HUES6 (cell line): ENCODE data around the gene OR10A4.
"Not testable (repeated sequence)": the region's sequence is repeated elsewhere in the genome, so short reads cannot be mapped to it uniquely, and the experiment has no call there.

Source experiments
- H3K27ac ChIP-seq: 2 replicates; pipeline ENCODE4 v1.7.0; 2013; ENCODE audit warnings: low read depth, mild to moderate bottlenecking, low read length, inconsistent platforms
- H3K27me3 ChIP-seq: 2 replicates; pipeline ENCODE4 v1.6.1; 2013; ENCODE audit warnings: low read length; ENCODE audit not compliant: control insufficient read depth, insufficient read depth
- H3K36me3 ChIP-seq: 2 replicates; pipeline ENCODE4 v1.6.1; 2013; ENCODE audit warnings: low read length; ENCODE audit not compliant: control insufficient read depth, insufficient read depth
- H3K4me1 ChIP-seq: 2 replicates; pipeline ENCODE4 v1.6.1; 2013; ENCODE audit warnings: low read length; ENCODE audit not compliant: control insufficient read depth, insufficient read depth
- H3K4me3 ChIP-seq: 2 replicates; pipeline ENCODE4 v1.5.1; 2013; ENCODE audit warnings: low read depth, low read length
- H3K9ac ChIP-seq: one replicate; pipeline ENCODE4 v1.6.1; 2013; ENCODE audit warnings: mild to moderate bottlenecking, low read length
- H3K9me3 ChIP-seq: 2 replicates; pipeline ENCODE4 v1.6.1; 2013; ENCODE audit warnings: low read depth, low read length; ENCODE audit not compliant: control insufficient read depth, insufficient read depth

OR10A4 gene

DNA sequence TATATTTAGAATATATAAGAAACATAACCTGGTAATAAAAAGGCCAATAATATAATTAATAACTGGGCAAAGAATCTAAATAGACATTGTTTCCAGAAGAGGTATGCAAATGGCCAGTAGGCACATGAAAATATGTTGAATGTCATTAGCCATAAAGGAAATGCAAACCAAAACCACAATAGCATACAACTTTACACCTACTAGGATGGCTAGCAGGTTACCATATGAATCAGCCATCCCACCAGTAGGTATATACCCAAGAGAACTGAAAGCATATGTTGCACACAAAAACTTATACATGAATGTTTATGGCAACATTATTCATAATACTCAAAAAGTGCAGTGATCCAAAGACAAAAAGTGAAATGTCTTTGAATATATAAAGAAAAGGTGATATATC lies 18.6 kb downstream of the OR10A4 start:
- Histone ChIP-seq H3K36me3 (no peaks in the 10 kb centered on the region), H3K27me3 (no peaks in the 10 kb centered on the region), H3K9ac (no peak overlapping the region), H3K4me3 (no peak overlapping the region), H3K4me1 (no peaks in the 10 kb centered on the region), H3K27ac (no peak overlapping the region), H3K9me3 (no peaks in the 10 kb centered on the region)

DNA sequence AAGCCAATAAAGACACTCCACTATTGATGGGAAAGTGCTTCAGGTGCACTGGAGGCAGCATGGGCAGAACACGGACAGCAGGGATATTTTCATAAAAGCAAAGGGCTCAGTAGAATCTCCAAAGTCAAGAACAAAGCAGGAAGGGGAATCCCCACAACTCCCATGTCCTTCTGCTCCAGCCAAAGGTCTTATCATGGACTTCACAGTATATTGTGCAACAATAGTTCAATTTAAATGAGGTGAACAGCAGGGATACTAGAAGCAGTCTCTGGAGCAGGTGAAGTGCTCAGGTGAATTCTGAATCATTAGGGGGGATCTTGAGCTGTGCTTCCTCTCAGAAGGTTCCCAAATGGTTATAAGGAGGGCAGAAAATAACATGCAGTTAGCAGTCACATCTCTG lies 22.5 kb downstream of the OR10A4 start:
- Histone ChIP-seq H3K4me1 (no peaks in the 10 kb centered on the region), H3K4me3 (no peak overlapping the region), H3K27me3 (no peaks in the 10 kb centered on the region), H3K36me3 (no peaks in the 10 kb centered on the region), H3K9ac (no peak overlapping the region), H3K27ac (no peak overlapping the region), H3K9me3 (no peaks in the 10 kb centered on the region)

DNA sequence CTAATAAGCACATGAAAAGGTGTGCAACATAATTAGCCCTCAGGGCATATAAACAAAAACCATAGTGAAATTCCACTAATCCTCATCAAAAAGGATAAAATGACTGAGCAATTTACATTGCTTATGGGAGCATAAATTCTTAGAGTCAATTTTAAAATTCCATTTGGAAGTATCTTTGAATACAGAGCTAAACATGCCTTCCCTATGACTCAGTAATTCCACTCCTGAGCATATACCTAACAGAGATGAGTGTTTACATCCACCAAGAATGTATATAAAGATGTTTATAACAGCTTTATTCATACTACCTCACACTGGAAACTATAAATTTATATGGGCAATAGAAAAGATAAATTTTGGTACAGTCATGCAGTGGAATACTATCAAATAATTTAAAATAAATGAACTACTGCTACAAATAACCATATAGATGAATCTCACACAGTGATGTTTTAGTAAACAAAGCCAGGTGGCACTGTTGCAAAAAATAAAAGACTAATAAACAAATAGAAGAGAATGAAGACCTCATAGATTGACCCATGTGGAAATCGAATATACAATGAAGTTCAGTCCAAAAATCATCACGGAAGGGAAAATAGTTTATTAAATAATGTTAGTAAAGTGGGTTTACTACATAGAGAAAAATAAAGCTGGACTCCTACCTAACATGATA lies 24.0 kb downstream of the OR10A4 start:
- H3K4me1 ChIP-seq = no peaks in the 10 kb centered on the region
- H3K9ac ChIP-seq = no peak overlapping the region
- no peaks in the 10 kb centered on the region for H3K27me3 ChIP-seq
- no peaks in the 10 kb centered on the region for H3K36me3 ChIP-seq
- H3K9me3 ChIP-seq = no peaks in the 10 kb centered on the region
- H3K27ac ChIP-seq = no peak overlapping the region
- H3K4me3 ChIP-seq = no peak overlapping the region

GRCh38 chr11:6904804-6905203 lies 28.4 kb downstream of the OR10A4 start:
- H3K9ac ChIP-seq = peak overlapping the region; percentile 58
- H3K36me3 ChIP-seq, H3K4me1 ChIP-seq, H3K9me3 ChIP-seq, H3K27me3 ChIP-seq, H3K27ac ChIP-seq: not testable (repeated sequence)
- peak overlapping the region; percentile 57; the same call in 1 of the 2 replicates for H3K4me3 ChIP-seq

DNA sequence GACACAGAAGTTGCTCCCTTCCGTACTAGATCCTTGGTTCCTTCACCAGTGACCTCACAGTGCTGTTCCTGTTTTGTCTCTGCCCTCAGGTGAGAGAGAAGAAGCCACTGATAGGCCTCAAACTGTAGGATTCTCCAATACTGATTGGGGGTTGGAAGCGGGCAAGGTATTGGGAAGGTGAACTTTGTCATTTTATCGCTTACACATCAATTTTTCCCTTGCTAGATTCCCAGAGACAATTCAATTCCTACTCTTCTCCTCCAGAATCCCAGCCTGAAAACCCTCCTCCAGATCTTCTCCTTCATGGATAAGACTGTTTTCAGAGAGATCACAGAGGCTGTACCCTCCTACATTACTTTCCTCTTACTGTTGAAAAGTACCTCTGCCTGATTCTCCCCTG lies 35.0 kb downstream of the OR10A4 start:
- H3K9ac ChIP-seq = no peak overlapping the region
- no peaks in the 10 kb centered on the region for H3K27me3 ChIP-seq
- no peak overlapping the region for H3K4me3 ChIP-seq
- H3K9me3 ChIP-seq = no peaks in the 10 kb centered on the region
- no peaks in the 10 kb centered on the region for H3K36me3 ChIP-seq
- H3K27ac ChIP-seq = no peak overlapping the region
- H3K4me1 ChIP-seq = no peaks in the 10 kb centered on the region

- no peaks in the 10 kb centered on the region for H3K36me3 ChIP-seq
- no peaks in the 10 kb centered on the region for H3K27me3 ChIP-seq
- no peak overlapping the region for H3K9ac ChIP-seq
- H3K4me3 ChIP-seq = no peak overlapping the region
- no peak overlapping the region for H3K27ac ChIP-seq
- H3K9me3 ChIP-seq = no peaks in the 10 kb centered on the region
- H3K4me1 ChIP-seq = no peaks in the 10 kb centered on the region
Observed at GRCh38 chr11:6911948-6912347, 35.5 kb downstream of the OR10A4 start.

DNA sequence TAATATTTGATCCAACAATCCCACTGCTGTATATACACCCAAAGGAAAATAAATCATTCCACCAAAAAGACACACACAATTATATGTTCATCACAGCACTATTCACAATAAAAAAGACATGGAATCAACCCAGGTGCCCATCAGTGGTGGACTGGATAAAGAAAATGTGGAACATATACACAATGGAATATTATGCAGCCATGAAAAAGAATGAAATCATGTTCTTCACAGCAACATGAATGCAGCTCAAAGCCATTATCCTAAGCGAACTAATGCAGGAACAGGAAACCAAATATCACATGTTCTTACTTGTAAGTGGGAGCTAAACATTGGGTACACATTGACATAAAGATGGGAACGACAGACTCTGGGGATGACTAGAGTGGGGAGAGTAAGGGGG lies 43.3 kb downstream of the OR10A4 start:
- no peaks in the 10 kb centered on the region for H3K4me1 ChIP-seq
- no peak overlapping the region for H3K9ac ChIP-seq
- no peaks in the 10 kb centered on the region for H3K27me3 ChIP-seq
- no peak overlapping the region for H3K4me3 ChIP-seq
- no peak overlapping the region for H3K27ac ChIP-seq
- peaks cover 4% of the 10 kb centered on the region; the same call in 1 of the 2 replicates for H3K9me3 ChIP-seq
- H3K36me3 ChIP-seq = no peaks in the 10 kb centered on the region

GRCh38 chr11:6920702-6921101 lies 44.3 kb downstream of the OR10A4 start, which contains the start of gene OR2D3:
TSS of gene OR2D3 (plus strand) at chr11:6921002. CDS start at chr11:6921002, 0 bp downstream.
- no peaks in the 10 kb centered on the region for H3K4me1 ChIP-seq
- no peak within 1 kb of the TSS for H3K27ac ChIP-seq
- H3K36me3 ChIP-seq = no peaks in the 10 kb centered on the region
- H3K27me3 ChIP-seq = no peaks in the 10 kb centered on the region
- H3K9me3 ChIP-seq = peaks cover 4% of the 10 kb centered on the region; the same call in 1 of the 2 replicates
- no peak within 1 kb of the TSS for H3K4me3 ChIP-seq
- H3K9ac ChIP-seq = no peak within 1 kb of the TSS

DNA sequence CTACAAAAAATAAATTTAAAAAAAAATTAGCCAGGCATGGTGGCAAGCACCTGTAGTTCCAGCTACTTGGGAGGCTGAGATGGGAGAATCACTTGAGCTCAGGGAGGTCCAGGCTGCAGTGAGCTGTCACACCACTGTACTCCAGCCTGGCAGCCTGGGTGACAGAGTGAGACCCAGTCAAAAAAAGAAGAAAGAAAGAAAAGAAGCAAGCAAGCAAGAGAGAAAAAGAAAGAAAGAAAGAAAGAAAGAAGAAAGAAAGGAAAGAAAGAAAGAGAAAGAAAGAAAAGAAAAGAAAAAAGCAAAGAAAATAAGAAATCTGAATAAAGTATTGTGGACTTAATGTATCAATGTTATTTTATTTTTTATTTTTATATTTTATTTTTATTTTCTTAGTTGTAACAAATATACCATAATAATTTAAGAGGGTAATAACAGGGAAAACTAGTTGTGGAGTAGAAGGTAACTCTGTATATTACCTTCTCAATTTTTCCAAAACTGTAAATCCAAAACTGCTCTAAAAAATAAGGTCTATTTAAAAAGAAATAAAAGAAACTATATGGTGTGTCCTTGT lies 48.7 kb downstream of the OR10A4 start:
- no peaks in the 10 kb centered on the region for H3K9me3 ChIP-seq
- no peak overlapping the region for H3K27ac ChIP-seq
- no peaks in the 10 kb centered on the region for H3K36me3 ChIP-seq
- peaks cover 5% of the 10 kb centered on the region for H3K4me1 ChIP-seq
- no peaks in the 10 kb centered on the region for H3K27me3 ChIP-seq
- no peak overlapping the region for H3K9ac ChIP-seq
- peak overlapping the region; percentile 95; the same call in 1 of the 2 replicates for H3K4me3 ChIP-seq

DNA sequence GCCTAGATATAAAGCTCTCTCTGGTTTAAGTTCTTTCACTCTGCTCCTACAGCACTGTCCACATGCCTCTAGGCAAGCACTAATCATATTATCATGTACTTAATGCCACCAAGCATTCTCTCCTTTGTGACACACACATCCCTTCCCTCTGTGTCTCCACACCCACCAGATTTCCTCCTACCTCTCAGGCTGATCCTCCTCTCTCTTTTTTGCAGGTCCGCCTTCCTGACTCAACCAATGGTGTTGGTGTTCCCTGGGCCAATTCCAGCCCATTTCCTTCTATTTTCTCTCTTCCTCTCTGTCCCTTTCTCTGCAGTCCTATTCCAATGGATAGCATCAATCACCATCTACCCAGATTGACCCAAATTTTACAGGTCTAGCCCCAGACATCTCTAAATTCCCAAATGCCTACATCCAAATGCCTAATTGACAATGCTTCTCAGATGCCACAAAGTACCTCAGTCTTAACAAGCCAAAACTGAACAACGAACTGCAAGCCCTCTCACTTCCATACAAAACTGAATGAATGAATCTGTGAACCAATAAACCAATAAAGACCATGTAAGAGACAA lies 49.3 kb downstream of the OR10A4 start:
- no peaks in the 10 kb centered on the region for H3K9me3 ChIP-seq
- H3K36me3 ChIP-seq = no peaks in the 10 kb centered on the region
- no peak overlapping the region; the same call in 1 of the 2 replicates for H3K27ac ChIP-seq
- H3K27me3 ChIP-seq = no peaks in the 10 kb centered on the region
- H3K9ac ChIP-seq = peak overlapping the region; percentile 80
- peak overlapping the region; percentile 95 for H3K4me3 ChIP-seq
- H3K4me1 ChIP-seq = peaks cover 5% of the 10 kb centered on the region
